Parathyroid adenoma (tissue), 2 donors: Measurements from ENCODE around the gene DLG2.

Experiments used
- H2AFZ ChIP-seq: fragments of 300-600 bp; sonication (generic); one replicate; pipeline ENCODE4 v1.7.0; 2017; ENCODE audit warnings: antibody characterized with exemption, mild to moderate bottlenecking
- H3K27ac ChIP-seq: fragments of 300-600 bp; sonication (generic); one replicate; pipeline ENCODE4 v1.7.0; 2017
- H3K27me3 ChIP-seq: fragments of 300-600 bp; sonication (generic); one replicate; pipeline ENCODE4 v1.7.0; 2017; ENCODE audit warnings: low read length; ENCODE audit not compliant: control insufficient read depth, insufficient read depth
- H3K36me3 ChIP-seq: fragments of 300-600 bp; sonication (generic); one replicate; pipeline ENCODE4 v1.7.0; 2017; ENCODE audit warnings: low read length; ENCODE audit not compliant: control insufficient read depth, insufficient read depth
- H3K4me1 ChIP-seq: fragments of 300-600 bp; sonication (generic); one replicate; pipeline ENCODE4 v1.7.0; 2017; ENCODE audit warnings: control low read depth
- H3K4me2 ChIP-seq: fragments of 300-600 bp; sonication (generic); one replicate; pipeline ENCODE4 v1.7.0; 2017; ENCODE audit warnings: low read length
- H3K4me3 ChIP-seq: fragments of 300-600 bp; sonication (generic); one replicate; pipeline ENCODE4 v1.7.0; 2017; ENCODE audit warnings: low read depth, low read length
- H3K79me2 ChIP-seq: fragments of 300-600 bp; sonication (generic); one replicate; pipeline ENCODE4 v1.7.0; 2017; ENCODE audit warnings: control low read depth
- H3K9ac ChIP-seq: fragments of 300-600 bp; sonication (generic); one replicate; pipeline ENCODE4 v1.7.0; 2017; ENCODE audit warnings: mild to moderate bottlenecking
- H3K9me3 ChIP-seq: fragments of 300-600 bp; sonication (generic); one replicate; pipeline ENCODE4 v1.7.0; 2017; ENCODE audit warnings: low read length; ENCODE audit not compliant: control insufficient read depth
- TF ChIP-seq, protein P1 (sequence below): fragments of 300-600 bp; sonication (generic); IDR thresholded peaks from one replicate; pipeline ENCODE4 v1.7.0; 2017; ENCODE audit warnings: antibody characterized with exemption, mild to moderate bottlenecking
- donor health status: primary hyperparathyroidism.

The DLG2 gene

DNA sequence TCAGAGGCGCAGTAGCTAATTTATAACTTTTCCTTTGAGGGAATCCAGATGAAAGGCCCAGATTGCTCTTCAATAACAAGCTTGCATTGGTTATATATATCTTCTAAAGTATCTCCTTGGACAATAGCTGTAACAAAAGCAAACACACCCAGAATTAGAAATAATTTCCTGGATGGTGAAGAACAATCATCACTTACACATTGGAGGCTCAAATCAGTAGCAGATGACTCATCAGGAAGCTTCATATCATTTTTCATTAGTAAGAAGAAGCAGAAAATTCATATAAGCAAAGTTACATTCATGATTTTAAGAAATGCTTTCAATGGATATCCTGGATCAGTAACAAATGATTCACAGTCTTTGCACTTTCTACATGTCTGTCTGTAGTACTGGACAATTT, 2167.3 kb downstream of the DLG2 start:
- Histone ChIP-seq H2AFZ (no peak overlapping the region), H3K4me2 (no peak overlapping the region), H3K27ac (no peak overlapping the region), H3K9ac (no peak overlapping the region), H3K4me1 (no peaks in the 10 kb centered on the region), H3K4me3 (no peak overlapping the region), H3K27me3 (no peaks in the 10 kb centered on the region), H3K36me3 (no peaks in the 10 kb centered on the region), H3K79me2 (no peaks in the 10 kb centered on the region), H3K9me3 (no peaks in the 10 kb centered on the region)
- TF ChIP-seq, protein P1, sequence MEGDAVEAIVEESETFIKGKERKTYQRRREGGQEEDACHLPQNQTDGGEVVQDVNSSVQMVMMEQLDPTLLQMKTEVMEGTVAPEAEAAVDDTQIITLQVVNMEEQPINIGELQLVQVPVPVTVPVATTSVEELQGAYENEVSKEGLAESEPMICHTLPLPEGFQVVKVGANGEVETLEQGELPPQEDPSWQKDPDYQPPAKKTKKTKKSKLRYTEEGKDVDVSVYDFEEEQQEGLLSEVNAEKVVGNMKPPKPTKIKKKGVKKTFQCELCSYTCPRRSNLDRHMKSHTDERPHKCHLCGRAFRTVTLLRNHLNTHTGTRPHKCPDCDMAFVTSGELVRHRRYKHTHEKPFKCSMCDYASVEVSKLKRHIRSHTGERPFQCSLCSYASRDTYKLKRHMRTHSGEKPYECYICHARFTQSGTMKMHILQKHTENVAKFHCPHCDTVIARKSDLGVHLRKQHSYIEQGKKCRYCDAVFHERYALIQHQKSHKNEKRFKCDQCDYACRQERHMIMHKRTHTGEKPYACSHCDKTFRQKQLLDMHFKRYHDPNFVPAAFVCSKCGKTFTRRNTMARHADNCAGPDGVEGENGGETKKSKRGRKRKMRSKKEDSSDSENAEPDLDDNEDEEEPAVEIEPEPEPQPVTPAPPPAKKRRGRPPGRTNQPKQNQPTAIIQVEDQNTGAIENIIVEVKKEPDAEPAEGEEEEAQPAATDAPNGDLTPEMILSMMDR = no peak

DNA sequence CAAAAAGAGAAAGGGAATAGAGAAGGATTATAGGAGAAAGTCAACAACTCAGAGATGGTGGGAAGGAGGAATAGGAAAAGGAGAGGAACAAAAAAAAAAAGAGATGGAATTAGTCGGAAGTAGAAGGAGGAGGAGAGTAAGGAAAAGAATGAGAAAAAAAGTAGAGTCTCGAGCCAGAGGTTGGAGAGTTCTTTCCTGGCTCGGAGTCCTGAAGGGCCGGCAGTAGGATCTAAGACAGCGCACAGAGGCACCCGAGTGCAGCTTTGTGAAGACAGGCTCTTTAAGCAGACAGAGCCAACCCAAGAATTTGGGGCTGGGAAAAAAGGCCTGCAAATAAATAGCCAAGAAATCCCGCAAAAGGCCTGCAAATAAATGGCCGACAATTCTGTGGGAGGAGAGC, 2170.6 kb downstream of the DLG2 start:
- Histone ChIP-seq H3K36me3 (no peaks in the 10 kb centered on the region), H3K4me2 (no peak overlapping the region), H3K79me2 (no peaks in the 10 kb centered on the region), H3K27ac (no peak overlapping the region), H3K4me1 (no peaks in the 10 kb centered on the region), H3K9ac (no peak overlapping the region), H3K27me3 (no peaks in the 10 kb centered on the region), H3K4me3 (no peak overlapping the region), H2AFZ (no peak overlapping the region), H3K9me3 (no peaks in the 10 kb centered on the region)
- TF ChIP-seq, protein P1 = no peak

DNA sequence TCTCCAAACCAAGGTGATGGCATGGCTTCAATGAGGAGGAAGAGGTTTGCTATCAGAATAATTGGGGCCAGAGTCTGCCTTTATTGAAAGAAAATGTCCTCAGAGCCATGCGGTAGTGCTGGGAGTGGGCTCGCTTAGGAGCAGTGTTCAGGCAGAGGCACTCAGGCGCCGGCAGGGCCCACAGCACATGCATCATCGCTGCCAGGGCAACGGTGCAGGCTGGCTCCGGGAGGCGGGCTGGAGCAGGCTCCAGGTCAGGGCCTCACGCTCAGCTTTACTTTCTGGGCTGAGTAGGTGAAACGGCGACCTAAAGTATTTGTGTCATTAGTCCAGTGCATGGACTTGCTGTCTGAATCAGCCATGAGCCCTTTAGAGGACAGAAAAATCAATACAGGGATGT, 2171.1 kb downstream of the DLG2 start:
- H3K27me3 ChIP-seq = no peaks in the 10 kb centered on the region
- no peak overlapping the region for H3K4me2 ChIP-seq
- H3K4me3 ChIP-seq = no peak overlapping the region
- no peaks in the 10 kb centered on the region for H3K36me3 ChIP-seq
- TF ChIP-seq, protein P1 = no peak
- no peak overlapping the region for H2AFZ ChIP-seq
- no peaks in the 10 kb centered on the region for H3K79me2 ChIP-seq
- H3K4me1 ChIP-seq = no peaks in the 10 kb centered on the region
- H3K9ac ChIP-seq = no peak overlapping the region
- H3K27ac ChIP-seq = no peak overlapping the region
- H3K9me3 ChIP-seq = no peaks in the 10 kb centered on the region

DNA sequence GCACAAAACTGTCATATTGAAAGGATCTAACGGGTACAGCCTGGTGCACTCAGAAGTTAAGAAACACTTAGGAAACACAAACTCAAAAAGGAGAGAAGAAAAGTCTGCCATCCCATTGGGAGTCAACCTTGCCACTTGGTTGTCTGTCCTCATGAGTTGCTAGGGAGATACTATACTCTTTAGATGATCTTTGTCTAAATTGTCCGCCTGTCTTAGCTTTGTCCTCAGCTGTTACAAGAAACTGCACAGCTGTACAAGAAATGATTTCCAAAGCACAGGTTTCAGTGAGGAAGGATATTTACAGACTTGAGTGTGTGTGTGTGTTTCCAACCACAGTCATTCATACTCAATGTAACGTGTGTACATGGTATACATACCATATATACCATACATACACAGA, 2171.8 kb downstream of the DLG2 start:
- Histone ChIP-seq H3K27ac (no peak overlapping the region), H3K79me2 (no peaks in the 10 kb centered on the region), H3K36me3 (no peaks in the 10 kb centered on the region), H2AFZ (no peak overlapping the region), H3K9me3 (no peaks in the 10 kb centered on the region), H3K4me3 (no peak overlapping the region), H3K4me1 (no peaks in the 10 kb centered on the region), H3K27me3 (no peaks in the 10 kb centered on the region), H3K9ac (no peak overlapping the region), H3K4me2 (no peak overlapping the region)
- TF ChIP-seq, protein P1 = no peak

DNA sequence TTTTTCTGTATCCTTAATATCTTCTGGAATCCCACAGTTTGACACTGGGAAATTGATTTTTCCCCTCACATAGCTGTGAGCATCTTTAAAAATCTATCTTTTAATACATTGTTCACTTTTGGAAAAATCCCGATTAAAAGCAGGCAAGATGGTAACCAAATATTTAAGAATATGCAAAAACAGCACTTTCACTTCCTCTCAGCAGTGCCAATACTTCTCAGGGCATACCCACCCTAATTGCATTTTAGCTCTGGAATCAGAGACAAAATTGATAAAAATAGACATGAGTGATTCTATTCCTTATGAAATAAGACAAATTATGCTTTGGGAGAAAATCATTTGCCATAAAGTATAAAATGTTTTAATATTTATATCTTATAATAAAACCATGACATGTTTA, 2172.5 kb downstream of the DLG2 start:
- Histone ChIP-seq H3K9me3 (no peaks in the 10 kb centered on the region), H3K79me2 (no peaks in the 10 kb centered on the region), H3K4me1 (no peaks in the 10 kb centered on the region), H2AFZ (no peak overlapping the region), H3K4me2 (no peak overlapping the region), H3K9ac (no peak overlapping the region), H3K4me3 (no peak overlapping the region), H3K27ac (no peak overlapping the region), H3K27me3 (no peaks in the 10 kb centered on the region), H3K36me3 (no peaks in the 10 kb centered on the region)
- TF ChIP-seq, protein P1 = no peak
